Effector memory CD8-positive, alpha-beta T cell (primary cell): Measurements from ENCODE around the gene MAGED1.

Experiments
- ATAC-seq: fragments of 150-1000 bp; cut with Tn5 transposase; replicated peaks from 2 replicates; pipeline ENCODE4 v1.10.0; 2021; ENCODE audit warnings: mild to moderate bottlenecking, moderate library complexity
- DNase-seq, 3 experiments: peaks; one replicate each; pipeline ENCODE4 v3.0.0; 2021
- H3K27ac Mint-ChIP-seq, 2 donors: one replicate each; pipeline ENCODE4 v1.8.0; 2022; ENCODE audit warnings: mild to moderate bottlenecking in 2 of 2, mixed read lengths in 2 of 2, moderate library complexity in 2 of 2
- H3K27me3 Mint-ChIP-seq, 2 donors: one replicate each; pipeline ENCODE4 v1.8.0; 2022; ENCODE audit warnings: mixed read lengths in 2 of 2
- H3K36me3 Mint-ChIP-seq: one replicate; pipeline ENCODE4 v1.8.0; 2022; ENCODE audit warnings: mild to moderate bottlenecking, moderate library complexity, mixed read lengths; ENCODE audit not compliant: insufficient read depth
- H3K4me1 Mint-ChIP-seq, 2 donors: one replicate each; pipeline ENCODE4 v1.8.0; 2022; ENCODE audit warnings: low read depth in 2 of 2, mixed read lengths in 2 of 2
- H3K4me3 Mint-ChIP-seq, 2 donors: one replicate each; pipeline ENCODE4 v1.8.0; 2022; ENCODE audit warnings: mild to moderate bottlenecking in 2 of 2, mixed read lengths in 2 of 2, moderate library complexity in 2 of 2
- H3K9me3 Mint-ChIP-seq, 2 donors: one replicate each; pipeline ENCODE4 v1.8.0; 2022; ENCODE audit warnings: mixed read lengths in 2 of 2

MAGED1 gene

GRCh38 chrX:51905711-51906110, 12.3 kb downstream of the MAGED1 start:
- Mint-ChIP-seq H3K27me3 (no peaks in the 10 kb centered on the region), H3K36me3 (peaks cover 18% of the 10 kb centered on the region), H3K27ac (no peak overlapping the region), H3K4me3 (no peak overlapping the region), H3K4me1 (no peaks in the 10 kb centered on the region), H3K9me3 (no peaks in the 10 kb centered on the region)
- ATAC-seq: no peak
- no peak for DNase-seq

- ATAC-seq (no peak), DNase-seq (no peak)
- peaks cover 18 to 19% of the 10 kb centered on the region in 2 donors for H3K27me3 Mint-ChIP-seq
- H3K27ac Mint-ChIP-seq: no peak overlapping the region
- no peaks in the 10 kb centered on the region for H3K4me1 Mint-ChIP-seq
- H3K4me3 Mint-ChIP-seq: no peak overlapping the region
- H3K36me3 Mint-ChIP-seq: no peaks in the 10 kb centered on the region
- no peaks in the 10 kb centered on the region for H3K9me3 Mint-ChIP-seq
Observed at GRCh38 chrX:51917604-51918003, 24.2 kb downstream of the MAGED1 start.

GRCh38 chrX:51922561-51922960, 29.1 kb downstream of the MAGED1 start:
- DNase-seq: no peak
- no peak for ATAC-seq
- H3K27me3 Mint-ChIP-seq: peaks cover 4 to 13% of the 10 kb centered on the region in 2 donors
- no peaks in the 10 kb centered on the region for H3K4me1 Mint-ChIP-seq
- H3K4me3 Mint-ChIP-seq: no peak overlapping the region
- H3K9me3 Mint-ChIP-seq: no peaks in the 10 kb centered on the region
- H3K36me3 Mint-ChIP-seq: no peaks in the 10 kb centered on the region
- no peak overlapping the region for H3K27ac Mint-ChIP-seq

- Mint-ChIP-seq H3K27ac (no peak overlapping the region), H3K27me3 (peaks cover 12 to 20% of the 10 kb centered on the region in 2 donors), H3K36me3 (no peaks in the 10 kb centered on the region), H3K9me3 (no peaks in the 10 kb centered on the region), H3K4me1 (no peaks in the 10 kb centered on the region), H3K4me3 (no peak overlapping the region)
- ATAC-seq: no peak
- DNase-seq: no peak
Observed at GRCh38 chrX:51931566-51932150, 38.2 kb downstream of the MAGED1 start.
